Hepatocyte (in vitro differentiated cells): ENCODE results near the gene AQP10.

ENCODE experiments used
- CTCF ChIP-seq: fragments of 200-600 bp; sonication (generic); IDR thresholded peaks from 2 replicates; pipeline ENCODE4 v1.5.1; 2016; ENCODE audit warnings: antibody characterized with exemption, mild to moderate bottlenecking; ENCODE audit not compliant: poor library complexity
- EZH2phosphoT487 ChIP-seq: fragments of 200-600 bp; sonication (generic); IDR thresholded peaks from one replicate; pipeline ENCODE4 v1.6.1; 2018; ENCODE audit warnings: antibody characterized with exemption, mild to moderate bottlenecking, low read depth, moderate library complexity; ENCODE audit not compliant: unreplicated experiment, severe bottlenecking

- TF ChIP-seq CTCF (no peak), EZH2phosphoT487 (no peak)
These were observed 31.3 kb downstream of the AQP10 start for GRCh38 chr1:154352245-154352580.
